ENCODE data around the gene ARHGAP33.
"Not testable (repeated sequence)": the region's sequence is repeated elsewhere in the genome, so short reads cannot be mapped to it uniquely, and the experiment has no call there.

The ARHGAP33 gene

DNA sequence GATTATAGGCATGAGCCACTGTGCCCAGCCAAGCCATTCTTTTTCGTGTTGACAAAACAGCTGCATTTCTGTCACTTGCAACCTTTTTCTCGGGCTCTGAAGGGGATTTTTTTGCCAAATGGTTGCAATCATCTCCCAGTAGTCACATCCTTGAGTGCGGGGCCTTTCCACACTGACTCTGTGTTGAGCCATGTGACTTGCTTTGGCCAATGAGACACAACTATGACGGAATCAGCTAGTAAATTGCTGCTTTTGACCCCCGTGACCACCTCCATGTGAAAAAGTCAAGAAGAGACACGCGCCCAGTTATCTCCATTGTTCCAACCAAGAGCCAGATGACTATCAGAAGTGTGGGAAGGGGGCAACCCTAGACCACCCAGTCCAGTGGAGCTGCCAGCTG, 58.6 kb downstream of the ARHGAP33 start:
- no peak for DNase-seq (ENCODE audit: low read depth)
- H3K4me3 ChIP-seq (ENCODE audit: control insufficient read depth, low read depth, low read length) = no peak overlapping the region
- TF ChIP-seq, protein P1, sequence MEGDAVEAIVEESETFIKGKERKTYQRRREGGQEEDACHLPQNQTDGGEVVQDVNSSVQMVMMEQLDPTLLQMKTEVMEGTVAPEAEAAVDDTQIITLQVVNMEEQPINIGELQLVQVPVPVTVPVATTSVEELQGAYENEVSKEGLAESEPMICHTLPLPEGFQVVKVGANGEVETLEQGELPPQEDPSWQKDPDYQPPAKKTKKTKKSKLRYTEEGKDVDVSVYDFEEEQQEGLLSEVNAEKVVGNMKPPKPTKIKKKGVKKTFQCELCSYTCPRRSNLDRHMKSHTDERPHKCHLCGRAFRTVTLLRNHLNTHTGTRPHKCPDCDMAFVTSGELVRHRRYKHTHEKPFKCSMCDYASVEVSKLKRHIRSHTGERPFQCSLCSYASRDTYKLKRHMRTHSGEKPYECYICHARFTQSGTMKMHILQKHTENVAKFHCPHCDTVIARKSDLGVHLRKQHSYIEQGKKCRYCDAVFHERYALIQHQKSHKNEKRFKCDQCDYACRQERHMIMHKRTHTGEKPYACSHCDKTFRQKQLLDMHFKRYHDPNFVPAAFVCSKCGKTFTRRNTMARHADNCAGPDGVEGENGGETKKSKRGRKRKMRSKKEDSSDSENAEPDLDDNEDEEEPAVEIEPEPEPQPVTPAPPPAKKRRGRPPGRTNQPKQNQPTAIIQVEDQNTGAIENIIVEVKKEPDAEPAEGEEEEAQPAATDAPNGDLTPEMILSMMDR (IDR thresholded peaks at IDR 0.05; ENCODE audit: control insufficient read depth, insufficient read depth, low read depth, low read length, missing control alignments) = no peak

DNA sequence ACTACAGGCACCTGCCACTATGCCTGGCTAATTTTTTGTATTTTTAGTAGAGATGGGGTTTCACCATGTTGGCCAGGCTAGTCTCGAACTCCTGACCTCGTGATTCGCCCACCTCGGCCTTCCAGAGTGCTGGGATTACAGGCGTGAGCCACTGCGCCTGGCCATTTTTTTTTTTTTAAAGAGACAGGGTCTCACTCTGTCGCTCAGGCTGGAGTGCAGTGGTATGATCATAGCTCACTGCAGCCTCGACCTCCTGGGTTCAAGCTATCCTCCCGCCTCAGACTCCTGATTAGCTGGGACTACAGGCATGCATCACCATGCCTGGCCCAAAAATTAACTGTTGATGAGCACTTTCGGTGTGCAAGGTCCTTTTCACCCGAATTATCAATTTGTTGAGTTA, 60.7 kb downstream of the ARHGAP33 start:
- H3K4me3 ChIP-seq (ENCODE audit: control insufficient read depth, low read depth, low read length); DNase-seq (ENCODE audit: low read depth): not testable (repeated sequence)
